ENCODE measurements around the gene SLC66A3. TPM values are rescaled to one million over a fixed set of nuclear protein-coding genes. Genes with fewer than 3 reads are reported as not detected.

SLC66A3 gene
- 17.3 and 17.5 TPM in 2 replicates for total RNA-seq

DNA sequence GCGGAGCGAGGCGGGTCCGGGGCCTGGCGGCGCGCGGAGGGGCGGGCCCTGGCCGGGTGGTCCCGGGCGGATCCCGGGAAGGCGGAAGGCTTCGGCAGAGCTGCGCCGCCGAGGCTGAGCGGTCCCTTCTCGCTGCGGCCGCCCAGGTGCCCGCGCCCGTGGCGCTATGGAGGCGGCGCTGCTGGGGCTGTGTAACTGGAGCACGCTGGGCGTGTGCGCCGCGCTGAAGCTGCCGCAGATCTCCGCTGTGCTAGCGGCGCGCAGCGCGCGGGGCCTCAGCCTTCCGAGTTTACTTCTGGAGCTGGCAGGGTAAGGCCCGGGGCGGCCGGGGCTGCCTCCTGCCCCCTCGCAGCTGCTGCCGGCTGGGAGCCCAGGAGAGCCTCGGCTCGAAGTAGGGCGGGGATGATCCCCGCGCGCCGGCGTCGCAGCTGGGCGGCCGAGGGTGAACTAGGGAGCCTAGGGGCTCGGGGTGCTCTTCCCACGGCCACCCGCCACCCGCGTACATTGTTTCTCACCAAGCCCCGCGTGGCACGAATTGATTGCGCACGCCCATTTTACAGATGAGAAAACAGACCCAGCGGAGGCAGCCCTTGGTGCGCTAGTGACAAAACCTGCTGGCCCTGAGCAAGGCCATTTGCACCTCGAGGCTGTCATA, at the start of gene SLC66A3:
Gene SLC66A3, plus strand, starts transcription at position 87 of the 655 bp plus-strand sequence. Its CDS starts 80 bp downstream, at position 167.

Other genes starting within 250 kb of the SLC66A3 start
- gene KCNF1, start 243.5 kb upstream of the SLC66A3 start, total RNA-seq = not detected in 2 replicates
- 47.5 and 52.7 TPM in 2 replicates for gene ROCK2, start 189.2 kb downstream of the SLC66A3 start, total RNA-seq

All from placental pericyte (primary cell).